LNCaP clone FGC (cell line): ENCODE data around the gene CYP51A1.
A peak's percentile ranks its signal among the peaks of the same experiment; 100 is the strongest.
"Not testable (repeated sequence)": the region's sequence is repeated elsewhere in the genome, so short reads cannot be mapped to it uniquely, and the experiment has no call there.

Experiments
- DNase-seq: peaks from one replicate; pipeline ENCODE4 v3.0.0-alpha.2; 2011; ENCODE audit warnings: low read depth
- H3K4me3 ChIP-seq: 2 replicates; pipeline ENCODE4 v1.5.1; 2011; ENCODE audit warnings: mild to moderate bottlenecking, low read depth, low read length, control low read depth
- TF ChIP-seq, protein P1 (sequence below): IDR thresholded peaks from 2 replicates; pipeline ENCODE4 v1.5.1; 2012; ENCODE audit warnings: mild to moderate bottlenecking; ENCODE audit not compliant: control insufficient read depth, insufficient read depth; ENCODE audit errors: extremely low read depth

CYP51A1 gene

DNA sequence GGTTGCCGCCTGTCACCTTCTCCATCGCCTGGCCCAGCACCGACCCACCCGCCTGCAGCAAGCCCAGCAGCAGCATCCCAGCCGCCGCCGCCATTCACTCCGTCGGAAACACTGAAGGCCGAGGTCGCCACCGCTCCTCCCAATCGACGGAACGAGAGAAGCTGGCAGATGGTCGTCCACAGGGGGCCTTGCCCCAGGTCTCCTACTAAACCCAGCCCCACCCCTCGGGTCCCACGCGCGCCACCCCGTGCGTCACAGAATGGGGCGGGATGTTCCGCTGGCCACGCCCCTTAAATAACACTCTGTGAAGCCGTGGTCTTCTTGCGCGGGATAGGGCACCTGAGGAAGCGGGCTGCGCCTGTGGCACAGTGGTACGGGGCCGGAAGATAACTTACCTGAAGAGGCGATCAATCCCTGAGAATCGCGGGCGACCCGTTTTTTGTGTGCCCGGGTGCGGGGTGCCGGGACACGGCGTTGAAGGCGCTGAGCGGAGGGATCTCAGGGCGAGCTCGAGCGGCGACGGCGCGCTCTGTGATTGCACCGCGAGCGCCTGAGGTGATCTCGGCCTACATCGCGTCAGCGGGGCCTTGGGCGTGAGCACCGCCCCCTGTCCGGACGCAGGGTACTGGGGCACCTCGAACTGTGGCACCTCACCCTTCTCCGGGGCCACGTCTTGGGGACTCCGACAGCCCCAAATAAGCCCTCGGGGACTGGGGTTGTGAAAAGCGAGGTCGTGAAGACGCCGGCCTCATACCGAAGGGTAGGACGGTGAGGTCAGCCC, at the start of gene CYP51A1:
TSS of gene CYP51A1 (minus strand) at position 207 of the 781 bp plus-strand sequence. CDS start at position 94, 113 bp downstream.
- H3K4me3 ChIP-seq = peak within 1 kb of the TSS; percentile 89
- TF ChIP-seq, protein P1, sequence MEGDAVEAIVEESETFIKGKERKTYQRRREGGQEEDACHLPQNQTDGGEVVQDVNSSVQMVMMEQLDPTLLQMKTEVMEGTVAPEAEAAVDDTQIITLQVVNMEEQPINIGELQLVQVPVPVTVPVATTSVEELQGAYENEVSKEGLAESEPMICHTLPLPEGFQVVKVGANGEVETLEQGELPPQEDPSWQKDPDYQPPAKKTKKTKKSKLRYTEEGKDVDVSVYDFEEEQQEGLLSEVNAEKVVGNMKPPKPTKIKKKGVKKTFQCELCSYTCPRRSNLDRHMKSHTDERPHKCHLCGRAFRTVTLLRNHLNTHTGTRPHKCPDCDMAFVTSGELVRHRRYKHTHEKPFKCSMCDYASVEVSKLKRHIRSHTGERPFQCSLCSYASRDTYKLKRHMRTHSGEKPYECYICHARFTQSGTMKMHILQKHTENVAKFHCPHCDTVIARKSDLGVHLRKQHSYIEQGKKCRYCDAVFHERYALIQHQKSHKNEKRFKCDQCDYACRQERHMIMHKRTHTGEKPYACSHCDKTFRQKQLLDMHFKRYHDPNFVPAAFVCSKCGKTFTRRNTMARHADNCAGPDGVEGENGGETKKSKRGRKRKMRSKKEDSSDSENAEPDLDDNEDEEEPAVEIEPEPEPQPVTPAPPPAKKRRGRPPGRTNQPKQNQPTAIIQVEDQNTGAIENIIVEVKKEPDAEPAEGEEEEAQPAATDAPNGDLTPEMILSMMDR = no peak
- peak; percentile 76 for DNase-seq

DNA sequence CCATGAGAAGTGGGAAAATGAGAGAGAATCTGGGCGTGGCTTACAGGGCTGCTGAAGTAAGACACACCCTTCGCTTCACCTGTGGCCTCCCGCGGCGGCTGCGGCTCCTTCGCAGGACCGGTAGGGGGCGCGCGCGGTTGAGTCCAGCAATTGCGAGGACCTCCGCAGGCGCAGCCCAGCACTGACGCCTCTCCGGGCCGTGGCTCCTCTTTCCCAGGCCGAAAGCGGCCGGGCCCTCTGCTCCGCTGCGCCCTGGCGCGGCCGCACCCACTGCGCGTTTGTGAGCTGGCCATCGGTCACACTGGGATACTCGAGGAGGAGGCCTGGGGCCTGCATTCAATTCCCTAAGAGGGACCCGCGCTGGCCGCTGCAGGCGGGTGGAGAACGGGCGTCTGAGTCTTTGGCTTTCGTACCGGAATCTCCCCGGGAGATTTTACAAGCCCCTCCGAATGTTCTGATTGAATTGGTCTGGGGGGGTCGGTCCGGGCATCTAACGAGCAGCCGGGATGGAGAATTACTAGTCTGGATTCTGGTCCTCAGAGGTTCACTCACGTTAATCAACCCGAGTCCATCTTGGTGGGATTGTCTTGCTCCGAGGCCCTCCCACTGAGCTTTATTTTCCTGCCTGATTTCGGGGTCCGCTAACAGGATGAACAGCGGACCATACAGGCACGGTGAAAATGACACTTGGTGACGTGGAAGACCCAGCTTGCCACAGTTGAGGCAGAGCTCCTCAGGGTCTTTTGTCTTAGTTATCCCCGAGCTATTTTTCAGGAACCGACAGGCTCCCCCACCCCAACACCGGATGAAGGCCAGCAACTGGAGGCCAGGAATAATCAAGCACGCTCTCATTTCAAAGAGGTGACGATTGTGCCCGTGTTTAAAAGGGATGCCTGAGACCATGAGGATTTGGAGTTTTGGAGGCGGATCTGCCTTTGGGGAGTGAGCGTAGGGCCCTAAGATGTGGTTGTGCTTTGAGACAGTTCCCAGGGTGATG, 44.9 kb upstream of the CYP51A1 start, which contains the start of gene LRRD1:
TSS of gene LRRD1 (minus strand) at position 215 of the 997 bp plus-strand sequence. CDS start 13,940 bp downstream, outside the sequence.
- TF ChIP-seq, protein P1 = peak; percentile 99
- peak; percentile 60 for DNase-seq
- 0 out of 2 replicates have a peak within 1 kb of the TSS, but pooled peaks have one; percentile 9 for H3K4me3 ChIP-seq

DNA sequence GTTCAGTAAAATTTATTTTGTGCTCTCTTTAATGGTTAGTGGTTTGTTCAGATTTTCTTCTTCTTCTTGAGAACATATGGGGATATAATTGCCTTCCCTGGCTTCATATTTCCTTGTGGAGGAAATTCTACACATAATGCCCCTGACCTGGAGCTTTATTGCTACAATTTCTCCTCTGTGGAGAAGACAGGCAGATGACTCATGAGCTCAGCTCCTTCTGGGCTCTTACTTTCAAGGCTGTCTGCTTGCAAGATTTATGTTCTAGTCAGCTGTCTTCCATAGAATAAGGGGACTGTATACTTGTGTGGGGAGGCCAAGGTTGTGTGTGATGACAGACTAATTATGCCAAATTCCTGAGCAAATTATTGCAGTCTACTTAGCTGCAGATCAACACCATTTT, 43.1 kb upstream of the CYP51A1 start:
- no peak overlapping the region for H3K4me3 ChIP-seq
- TF ChIP-seq, protein P1 = no peak
- no peak for DNase-seq

DNA sequence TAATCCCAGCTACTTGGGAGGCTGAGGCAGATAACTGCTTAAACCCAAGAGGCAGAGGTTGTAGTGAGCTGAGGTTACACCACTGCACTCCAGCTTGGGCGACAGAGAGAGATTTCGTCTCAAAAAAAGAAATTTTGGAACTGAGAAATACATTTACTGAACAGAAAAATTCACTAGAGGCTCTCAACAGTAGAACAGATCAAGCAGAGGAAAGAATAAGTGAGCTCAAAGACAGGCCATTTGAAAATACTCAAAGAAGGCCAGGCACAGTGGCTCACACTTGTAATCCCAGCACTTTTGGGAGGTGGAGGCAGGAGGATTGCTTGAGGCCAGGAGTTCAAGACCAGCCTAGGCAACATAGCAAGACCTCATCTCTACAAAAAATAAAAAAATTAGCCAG, 35.3 kb upstream of the CYP51A1 start:
- not testable (repeated sequence) for DNase-seq

DNA sequence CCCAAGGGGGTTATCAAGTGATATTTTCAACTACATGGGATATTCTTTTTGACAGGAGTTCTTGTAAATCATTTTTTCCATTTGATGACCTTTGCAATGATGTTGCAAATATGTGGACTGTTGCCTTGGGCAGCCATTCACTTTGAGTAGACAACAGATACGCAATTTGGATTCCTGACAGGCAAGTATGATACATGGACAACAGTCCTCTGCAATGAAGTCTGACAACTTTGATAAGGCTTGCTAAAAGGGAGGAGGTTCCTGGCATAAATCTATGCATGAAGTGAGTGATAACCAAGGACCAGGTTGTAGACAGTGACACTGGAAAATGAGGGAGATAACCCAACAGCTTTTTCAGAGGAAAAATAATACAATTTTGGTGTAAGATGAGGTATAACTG, 27.0 kb upstream of the CYP51A1 start:
- H3K4me3 ChIP-seq = no peak overlapping the region
- no peak for DNase-seq
- TF ChIP-seq, protein P1 = no peak

More for the DNA sequence above, 35.3 kb upstream of the CYP51A1 start:
- H3K4me3 ChIP-seq = not testable (repeated sequence)

DNA sequence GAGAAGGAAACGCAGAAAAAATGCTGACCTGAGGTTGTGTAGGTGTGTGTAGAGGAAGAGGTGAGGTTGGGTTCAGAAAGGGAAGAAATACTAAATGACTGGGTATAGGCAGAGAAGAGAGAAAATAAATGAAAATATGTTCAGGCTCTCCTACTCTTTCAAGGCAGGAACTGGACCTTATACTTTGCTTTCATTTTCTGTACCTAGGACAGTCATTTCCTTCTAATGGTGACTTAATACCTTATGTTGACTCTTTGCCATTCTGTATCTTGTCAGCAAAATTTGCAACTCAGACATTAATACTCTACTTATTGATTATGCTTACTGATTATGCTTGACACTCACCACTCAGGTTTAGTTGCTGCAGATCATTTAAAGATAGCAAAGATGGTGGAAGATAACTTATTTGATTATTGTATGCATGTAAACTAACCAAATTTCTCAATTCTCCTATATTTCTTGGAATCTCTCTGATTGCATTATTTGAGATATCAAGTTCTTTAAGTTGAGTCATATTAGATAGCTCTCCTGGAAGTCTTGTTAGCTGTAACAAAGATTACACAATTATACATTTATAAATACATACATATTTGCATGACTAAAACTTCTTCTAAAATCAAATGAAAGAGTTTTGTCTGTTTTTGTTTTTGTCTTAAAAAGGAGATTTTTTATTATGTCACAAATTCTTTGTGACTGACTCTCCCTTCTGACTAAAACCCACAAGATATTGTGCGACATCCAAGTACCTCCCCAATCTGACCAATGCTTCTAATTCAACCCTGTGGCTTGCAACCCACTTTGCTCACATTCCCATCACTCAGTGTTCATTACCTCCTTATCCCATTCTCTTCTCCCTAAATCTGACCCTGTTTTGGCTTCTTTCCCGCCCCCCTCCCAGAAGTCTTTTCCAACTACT, 24.6 kb upstream of the CYP51A1 start:
- TF ChIP-seq, protein P1 = no peak
- no peak overlapping the region for H3K4me3 ChIP-seq
- DNase-seq = no peak
